ENCODE results near the gene GNB1L. TPM values are rescaled to one million over a fixed set of nuclear protein-coding genes. Genes with fewer than 3 reads are reported as not detected.

The GNB1L gene
- total RNA-seq, 1 experiment from 2014 or later: 96.1 TPM

DNA sequence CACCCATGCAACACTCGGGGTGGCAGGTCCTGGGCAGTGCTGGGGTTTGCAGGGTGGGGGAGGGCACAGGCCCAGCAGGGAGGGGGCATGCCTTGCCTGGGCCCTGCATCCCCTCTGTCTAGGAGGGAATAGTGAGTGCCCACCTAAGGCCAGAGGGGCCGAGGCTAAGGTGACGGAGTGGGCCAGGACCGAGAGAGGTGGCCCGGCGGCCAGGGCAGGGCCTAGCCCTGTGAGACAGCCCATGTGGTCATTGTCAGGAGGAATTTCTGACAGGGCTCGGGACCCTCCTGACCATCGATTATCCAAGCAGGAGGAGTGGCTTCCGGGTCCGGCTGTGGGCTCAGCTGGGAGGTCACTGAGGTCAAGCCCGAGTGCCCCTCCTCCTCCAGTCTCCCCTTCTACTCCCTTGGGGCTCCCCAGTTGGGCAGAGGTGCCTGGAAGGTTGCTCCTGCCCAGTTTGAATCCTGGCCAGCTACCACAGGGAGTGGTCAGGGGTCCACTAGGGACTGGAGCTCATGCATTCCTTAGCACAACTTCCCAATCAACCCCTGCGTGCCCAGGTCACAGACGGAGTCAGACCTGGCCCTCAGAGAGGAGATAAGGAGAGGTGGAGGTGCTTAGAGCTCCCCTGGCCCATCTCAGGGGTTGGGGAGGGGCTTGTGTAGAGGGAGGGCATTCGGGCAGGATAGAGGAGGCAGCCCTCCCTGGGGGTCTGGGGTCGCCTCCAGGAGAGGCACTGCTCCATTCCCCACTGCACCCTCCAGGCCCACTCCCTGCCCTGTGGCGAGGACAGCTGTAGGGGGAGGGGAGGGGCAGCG lies 116.6 kb downstream of the GNB1L start:
- DNase-seq (ENCODE audit: low spot score): no peak

DNA sequence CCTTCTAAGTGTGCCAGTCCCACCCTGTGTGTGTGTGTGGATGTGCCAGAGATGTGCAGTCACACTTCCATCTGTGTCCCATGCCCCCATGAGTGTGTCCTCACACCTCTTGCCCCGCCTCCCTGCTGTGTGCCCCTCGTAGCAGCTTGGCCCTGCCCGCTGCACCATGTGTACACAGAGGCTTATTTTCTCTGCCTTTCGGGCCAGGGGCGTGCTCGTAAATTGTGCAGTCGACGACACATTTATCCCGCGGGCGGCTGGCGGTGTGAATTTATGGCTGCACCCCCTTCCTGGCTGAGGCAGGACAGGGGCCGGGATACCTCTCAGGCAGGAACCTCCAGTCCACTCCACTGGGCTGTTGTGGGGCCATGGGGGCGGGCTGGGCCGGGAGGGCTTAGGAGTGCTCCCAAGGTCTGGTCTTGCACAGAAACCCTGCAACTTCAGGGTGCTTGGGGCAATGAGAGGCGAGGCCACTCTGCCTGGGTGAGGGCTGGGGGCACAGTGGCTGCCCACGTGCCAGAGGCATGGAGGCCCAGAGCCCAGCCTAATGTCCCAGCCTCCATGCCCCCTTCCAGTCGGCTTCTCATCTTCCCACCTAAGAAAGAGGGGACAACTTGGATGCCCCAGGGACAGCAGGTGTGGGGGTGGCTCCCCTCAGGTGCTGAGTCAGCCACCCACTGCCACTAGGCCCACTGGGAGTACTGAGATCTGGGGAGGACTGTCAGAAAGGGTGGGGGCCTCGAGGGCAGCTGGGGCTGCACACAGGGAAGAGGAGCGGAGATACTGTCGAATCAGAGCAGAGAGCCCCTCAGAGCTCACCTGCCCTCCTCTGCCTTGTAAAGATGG lies 118.8 kb downstream of the GNB1L start:
- DNase-seq (ENCODE audit: low spot score): no peak

DNA sequence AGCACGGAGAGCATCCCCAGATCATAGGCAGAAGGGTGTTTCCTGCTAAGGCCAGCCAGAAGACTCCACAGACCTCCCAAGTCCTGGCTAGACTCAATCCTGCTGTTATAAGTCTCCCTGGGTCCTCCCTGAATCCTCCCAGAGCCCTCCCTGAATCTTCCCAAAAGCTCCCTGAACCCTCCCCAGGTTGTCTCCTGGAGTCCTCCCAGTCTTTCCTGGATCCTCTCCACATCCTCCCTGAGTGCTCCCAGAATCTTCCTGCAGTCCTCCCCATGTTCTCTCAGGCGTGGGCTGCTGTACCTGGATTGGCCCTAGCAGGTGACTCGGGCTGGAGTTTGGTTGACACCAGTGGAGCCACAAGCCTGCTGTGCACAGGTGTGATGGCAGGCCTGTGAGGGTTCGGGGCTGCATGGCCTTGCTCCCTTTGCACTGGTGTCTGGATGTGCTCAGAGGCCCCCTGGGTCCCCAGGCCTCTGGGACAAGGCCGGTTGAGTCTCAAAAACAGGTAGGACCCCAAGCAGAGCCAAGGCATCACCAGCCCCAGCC lies 119.8 kb downstream of the GNB1L start:
- no peak for DNase-seq (ENCODE audit: low spot score)

DNA sequence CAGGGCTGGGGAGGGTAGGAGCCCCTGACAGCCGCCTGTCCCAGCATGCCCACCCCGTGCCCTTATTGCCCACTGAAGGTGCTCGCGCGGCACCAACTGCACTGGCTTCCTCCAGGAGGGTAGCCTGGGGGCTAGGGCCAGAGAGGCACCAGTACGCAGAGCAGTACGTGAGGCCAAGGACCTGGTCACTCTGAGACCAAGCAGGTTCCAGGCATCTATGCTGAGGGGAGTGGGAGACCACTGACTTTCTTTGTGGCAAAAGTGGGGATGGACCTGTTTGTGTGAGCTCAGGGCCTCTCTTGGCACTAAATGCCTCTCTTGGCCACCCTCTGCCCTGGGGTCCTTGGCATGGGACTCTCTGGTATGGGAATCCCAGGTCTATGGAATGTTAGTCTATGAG lies 120.5 kb downstream of the GNB1L start:
- DNase-seq (ENCODE audit: low spot score): no peak

DNA sequence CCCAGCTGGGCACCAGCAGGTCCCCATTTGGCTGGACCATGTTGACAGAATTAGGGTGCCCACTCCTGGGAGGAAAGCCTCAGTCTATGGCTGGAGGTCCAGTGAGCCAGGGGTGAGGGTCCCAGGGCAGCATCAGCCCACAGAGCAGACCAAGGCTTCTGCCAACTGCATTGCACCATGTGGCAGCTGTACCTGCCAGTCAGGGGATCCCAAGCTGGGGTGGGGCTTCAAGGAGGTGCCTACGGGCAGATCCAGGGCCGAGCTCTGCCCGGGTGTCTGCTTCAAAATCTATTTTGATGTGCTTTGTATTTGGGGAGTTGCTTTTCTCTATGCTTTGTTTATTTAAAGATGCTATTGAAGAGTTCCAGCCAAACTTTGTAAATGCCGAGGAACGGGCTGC lies 120.9 kb downstream of the GNB1L start:
- DNase-seq (ENCODE audit: low spot score): no peak

Other genes starting within 250 kb of the GNB1L start
- 0.42 TPM in 1 of 2 replicates, not detected in the other for gene SEPTIN5, start 140.4 kb downstream of the GNB1L start, total RNA-seq (2014; rRNA removed; shearing (Covaris generic))
- gene GP1BB, start 131.3 kb downstream of the GNB1L start, total RNA-seq (2014; rRNA removed; shearing (Covaris generic)): not detected in 2 replicates
- gene TBX1, start 94.1 kb downstream of the GNB1L start, total RNA-seq (2014; rRNA removed; shearing (Covaris generic)): not detected in 2 replicates
- 37.9 and 42.8 TPM in 2 replicates for gene RTL10, start within 50 bp of the GNB1L start, total RNA-seq (2014; rRNA removed; shearing (Covaris generic))
- 665 and 669 TPM in 2 replicates for gene COMT, start 86.9 kb upstream of the GNB1L start, total RNA-seq (2014; rRNA removed; shearing (Covaris generic))
- 88.4 and 95.8 TPM in 2 replicates for gene TXNRD2, start 86.9 kb upstream of the GNB1L start, total RNA-seq (2014; rRNA removed; shearing (Covaris generic))
- 211 and 219 TPM in 2 replicates for gene ARVCF, start 161.9 kb upstream of the GNB1L start, total RNA-seq (2014; rRNA removed; shearing (Covaris generic))
- gene TANGO2, start 166.2 kb upstream of the GNB1L start, total RNA-seq (2014; rRNA removed; shearing (Covaris generic)): 71.9 and 88.2 TPM in 2 replicates
- 74.9 and 87.2 TPM in 2 replicates for gene DGCR8, start 225.4 kb upstream of the GNB1L start, total RNA-seq (2014; rRNA removed; shearing (Covaris generic))

Measured in HT-29 (cell line).